Stromal cell of bone marrow (primary cell): Measurements from ENCODE around the gene ARSG.

ENCODE experiments used
- DNase-seq: peaks from one replicate; pipeline ENCODE4 v3.0.0-alpha.2; 2012; ENCODE audit warnings: low read depth

ARSG gene

GRCh38 chr17:68431045-68431608 lies 139.8 kb downstream of the ARSG start:
- DNase-seq: no peak

GRCh38 chr17:68431661-68432071 lies 140.4 kb downstream of the ARSG start:
- DNase-seq: no peak

GRCh38 chr17:68432086-68432864 lies 141.0 kb downstream of the ARSG start:
- no peak for DNase-seq

- no peak for DNase-seq
These were observed 141.9 kb downstream of the ARSG start for GRCh38 chr17:68433211-68433610.

GRCh38 chr17:68433911-68434508 lies 142.7 kb downstream of the ARSG start:
- DNase-seq: no peak

- no peak for DNase-seq
These were observed 144.1 kb downstream of the ARSG start for GRCh38 chr17:68435361-68435760.

GRCh38 chr17:68435876-68436842 lies 144.9 kb downstream of the ARSG start:
- DNase-seq: peak; percentile 52

GRCh38 chr17:68437979-68438822 lies 146.9 kb downstream of the ARSG start:
- no peak for DNase-seq

- DNase-seq: no peak
These were observed 148.5 kb downstream of the ARSG start for GRCh38 chr17:68439656-68440290.

GRCh38 chr17:68440526-68440925 lies 149.2 kb downstream of the ARSG start:
- no peak for DNase-seq

- DNase-seq: no peak
These were observed 149.9 kb downstream of the ARSG start for GRCh38 chr17:68441070-68441770.

GRCh38 chr17:68443972-68444464 lies 152.7 kb downstream of the ARSG start:
- no peak for DNase-seq

GRCh38 chr17:68445671-68446070 lies 154.4 kb downstream of the ARSG start:
- no peak for DNase-seq

GRCh38 chr17:68446626-68447041 lies 155.3 kb downstream of the ARSG start:
- DNase-seq: no peak

GRCh38 chr17:68449021-68449739 lies 157.9 kb downstream of the ARSG start:
- DNase-seq: no peak

- no peak for DNase-seq
These were observed 159.1 kb downstream of the ARSG start for GRCh38 chr17:68450391-68450790.

- no peak for DNase-seq
These were observed 159.5 kb downstream of the ARSG start for GRCh38 chr17:68450801-68451200.

GRCh38 chr17:68451670-68452354 lies 160.5 kb downstream of the ARSG start:
- no peak for DNase-seq
